KOPT-K1 (cell line): Measurements from ENCODE around the gene ABCC5.
"Not testable (repeated sequence)": the region's sequence is repeated elsewhere in the genome, so short reads cannot be mapped to it uniquely, and the experiment has no call there.

Experiments used
- H3K27ac ChIP-seq: fragments of 200-600 bp; sonication (generic); 2 replicates; pipeline ENCODE4 v1.5.1; 2016; ENCODE audit warnings: antibody characterized with exemption, mild to moderate bottlenecking, low read depth, low read length; ENCODE audit not compliant: poor library complexity, severe bottlenecking
- H3K36me3 ChIP-seq: fragments of 200-600 bp; sonication (generic); 2 replicates; pipeline ENCODE4 v1.5.1; 2017; ENCODE audit warnings: antibody characterized with exemption, mild to moderate bottlenecking, low read length, moderate library complexity; ENCODE audit not compliant: insufficient read depth
- H3K9me3 ChIP-seq: fragments of 200-600 bp; sonication (generic); 2 replicates; pipeline ENCODE4 v1.5.1; 2017; ENCODE audit warnings: antibody characterized with exemption, low read length, mild to moderate bottlenecking; ENCODE audit not compliant: insufficient read depth, poor library complexity, severe bottlenecking

ABCC5 gene

GRCh38 chr3:184029443-184029842, 11.8 kb upstream of the ABCC5 start:
- Histone ChIP-seq H3K9me3 (no peaks in the 10 kb centered on the region), H3K36me3 (no peaks in the 10 kb centered on the region), H3K27ac (no peak overlapping the region)

- H3K9me3 ChIP-seq, H3K27ac ChIP-seq, H3K36me3 ChIP-seq: not testable (repeated sequence)
Measured at GRCh38 chr3:184028275-184028890, 10.7 kb upstream of the ABCC5 start.

- H3K9me3 ChIP-seq, H3K27ac ChIP-seq, H3K36me3 ChIP-seq: not testable (repeated sequence)
Measured at GRCh38 chr3:184025256-184025655, 7.6 kb upstream of the ABCC5 start.

- Histone ChIP-seq H3K27ac (no peak overlapping the region), H3K36me3 (no peaks in the 10 kb centered on the region), H3K9me3 (no peaks in the 10 kb centered on the region)
Measured at GRCh38 chr3:184022323-184022722, 4.6 kb upstream of the ABCC5 start.

GRCh38 chr3:184018424-184018973, 815 bp upstream of the ABCC5 start:
- Histone ChIP-seq H3K27ac (no peak overlapping the region), H3K36me3 (0 out of 2 replicates have a peak, but pooled peaks cover 2% of the 10 kb centered on the region)

GRCh38 chr3:184016811-184017671, 643 bp downstream of the ABCC5 start:
- no peaks in the 10 kb centered on the region for H3K9me3 ChIP-seq
- H3K27ac ChIP-seq: peak overlapping the region; percentile 40
- 0 out of 2 replicates have a peak, but pooled peaks cover 4% of the 10 kb centered on the region for H3K36me3 ChIP-seq

More at GRCh38 chr3:184018424-184018973, 815 bp upstream of the ABCC5 start:
- H3K9me3 ChIP-seq: no peaks in the 10 kb centered on the region

- Histone ChIP-seq H3K9me3 (no peaks in the 10 kb centered on the region), H3K27ac (no peak overlapping the region), H3K36me3 (0 out of 2 replicates have a peak, but pooled peaks cover 4% of the 10 kb centered on the region)
Measured at GRCh38 chr3:184016169-184016570, 1.5 kb downstream of the ABCC5 start.

GRCh38 chr3:184015381-184016019, 2.2 kb downstream of the ABCC5 start:
- Histone ChIP-seq H3K9me3 (no peaks in the 10 kb centered on the region), H3K27ac (no peak overlapping the region), H3K36me3 (0 out of 2 replicates have a peak, but pooled peaks cover 4% of the 10 kb centered on the region)

GRCh38 chr3:184011937-184012889, 5.5 kb downstream of the ABCC5 start:
- Histone ChIP-seq H3K9me3 (no peaks in the 10 kb centered on the region), H3K36me3 (0 out of 2 replicates have a peak, but pooled peaks cover 4% of the 10 kb centered on the region), H3K27ac (no peak overlapping the region)

GRCh38 chr3:184011230-184011876, 6.3 kb downstream of the ABCC5 start:
- no peaks in the 10 kb centered on the region for H3K9me3 ChIP-seq
- no peak overlapping the region for H3K27ac ChIP-seq
- 0 out of 2 replicates have a peak, but pooled peaks cover 4% of the 10 kb centered on the region for H3K36me3 ChIP-seq

GRCh38 chr3:184008161-184008560, 9.5 kb downstream of the ABCC5 start:
- Histone ChIP-seq H3K36me3 (no peaks in the 10 kb centered on the region), H3K27ac (no peak overlapping the region)

GRCh38 chr3:184007143-184007813, 10.4 kb downstream of the ABCC5 start:
- H3K9me3 ChIP-seq, H3K36me3 ChIP-seq, H3K27ac ChIP-seq: not testable (repeated sequence)

More at GRCh38 chr3:184008161-184008560, 9.5 kb downstream of the ABCC5 start:
- H3K9me3 ChIP-seq: no peaks in the 10 kb centered on the region

- Histone ChIP-seq H3K9me3 (no peaks in the 10 kb centered on the region), H3K36me3 (no peaks in the 10 kb centered on the region), H3K27ac (no peak overlapping the region)
Measured at GRCh38 chr3:184005941-184006507, 11.7 kb downstream of the ABCC5 start.
